CD4-positive, alpha-beta T cell treated with Interleukin-17A for 4 hours (primary cell): ENCODE data around the gene BLM.
"Not testable (repeated sequence)": the region's sequence is repeated elsewhere in the genome, so short reads cannot be mapped to it uniquely, and the experiment has no call there.

Experiments
- DNase-seq: peaks from one replicate; pipeline ENCODE4 v3.0.0-alpha.2; 2020; ENCODE audit warnings: mixed read lengths

The BLM gene

GRCh38 chr15:90716976-90717821 is at the start of gene BLM:
Gene BLM, plus strand, starts transcription at chr15:90717346. Its CDS starts 30,047 bp downstream, at chr15:90747393.
- peak; percentile 96 for DNase-seq

DNA sequence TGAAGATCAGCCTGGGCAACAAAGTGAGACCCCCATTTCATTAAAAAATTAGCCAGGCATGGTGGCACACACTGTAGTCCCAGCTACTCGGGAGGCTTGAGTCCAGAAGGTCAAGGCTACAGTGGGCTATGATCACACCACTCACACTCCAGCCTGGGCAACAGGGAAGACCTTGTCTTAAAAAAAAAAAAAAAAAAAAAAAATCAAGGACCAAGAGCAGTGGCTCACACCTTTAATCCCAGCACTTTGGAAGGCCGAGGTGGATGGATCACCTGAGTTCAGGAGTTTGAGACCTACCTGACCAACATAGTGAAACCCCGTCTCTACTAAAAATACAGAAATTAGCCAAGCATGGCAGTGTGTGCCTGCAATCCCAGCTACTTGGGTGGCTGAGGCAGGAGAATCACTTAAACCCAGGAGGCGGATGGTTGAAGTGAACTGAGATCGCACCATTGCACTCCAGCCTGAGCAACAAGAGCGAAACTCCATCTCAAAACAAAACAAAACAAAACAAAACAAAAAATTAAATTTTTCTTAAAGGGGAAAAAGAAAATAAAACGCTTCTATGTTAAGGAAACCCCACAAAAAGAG is 49.3 kb upstream of the BLM start:
- DNase-seq: not testable (repeated sequence)

- not testable (repeated sequence) for DNase-seq
These were observed 46.5 kb upstream of the BLM start for GRCh38 chr15:90670631-90671030.

DNA sequence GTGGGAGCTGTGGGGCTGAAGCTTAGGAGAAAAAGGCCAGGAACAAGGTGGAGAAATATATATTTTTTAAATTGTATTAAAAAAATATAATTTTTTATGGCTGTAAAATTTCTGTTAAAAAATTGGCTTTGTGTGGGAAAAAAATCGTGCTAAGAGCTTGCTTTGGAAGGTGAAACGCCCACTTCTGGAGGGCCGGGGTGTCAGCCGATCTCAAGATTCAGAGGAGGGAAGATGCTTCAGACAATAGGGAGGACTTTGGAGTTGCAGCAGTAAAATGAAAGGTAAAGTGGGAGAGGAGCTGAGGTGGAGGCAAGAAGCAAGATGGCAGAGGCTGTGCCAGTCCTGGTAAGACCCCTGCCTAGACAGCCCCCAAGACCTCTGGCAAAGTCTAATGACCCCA is 45.9 kb upstream of the BLM start:
- DNase-seq: no peak

DNA sequence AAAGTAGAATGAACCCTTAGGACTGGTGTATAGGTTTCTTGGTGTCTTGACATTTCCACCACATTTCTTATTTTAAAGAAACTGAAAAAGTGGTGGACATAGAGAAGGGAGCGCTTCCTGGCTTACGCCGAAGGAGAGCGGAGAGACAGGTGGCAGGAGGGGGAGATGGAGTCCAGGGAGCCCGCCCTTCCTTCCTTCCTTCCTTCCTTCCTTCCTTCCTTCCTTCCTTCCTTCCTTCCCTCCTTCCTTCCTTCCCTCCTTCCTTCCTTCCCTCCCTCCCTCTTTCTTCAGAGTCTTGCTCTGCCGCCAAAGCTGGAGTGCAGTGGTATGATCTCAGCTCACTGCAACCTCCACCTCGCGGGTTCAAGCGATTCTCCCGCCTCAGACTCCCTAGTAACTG is 43.8 kb upstream of the BLM start:
- DNase-seq: not testable (repeated sequence)

DNA sequence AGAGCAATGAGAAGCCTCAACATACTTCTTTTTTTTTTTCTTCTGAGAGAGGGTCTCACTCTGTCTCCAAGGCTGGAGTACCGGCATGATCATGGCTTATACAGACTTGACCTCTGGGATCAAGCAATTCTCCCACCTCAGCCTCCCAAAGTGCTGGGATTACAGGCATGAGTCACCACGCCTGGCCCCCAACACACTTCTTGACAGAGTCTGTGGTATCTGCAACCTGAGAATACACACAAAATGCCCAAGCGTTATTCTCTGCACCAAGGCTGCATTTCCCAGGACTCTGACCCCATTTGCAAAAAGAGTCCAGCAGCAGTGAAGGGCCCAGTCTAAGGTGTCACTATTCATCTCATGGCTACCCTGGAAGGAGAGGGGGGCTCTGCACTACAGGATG is 42.7 kb upstream of the BLM start:
- DNase-seq: no peak

DNA sequence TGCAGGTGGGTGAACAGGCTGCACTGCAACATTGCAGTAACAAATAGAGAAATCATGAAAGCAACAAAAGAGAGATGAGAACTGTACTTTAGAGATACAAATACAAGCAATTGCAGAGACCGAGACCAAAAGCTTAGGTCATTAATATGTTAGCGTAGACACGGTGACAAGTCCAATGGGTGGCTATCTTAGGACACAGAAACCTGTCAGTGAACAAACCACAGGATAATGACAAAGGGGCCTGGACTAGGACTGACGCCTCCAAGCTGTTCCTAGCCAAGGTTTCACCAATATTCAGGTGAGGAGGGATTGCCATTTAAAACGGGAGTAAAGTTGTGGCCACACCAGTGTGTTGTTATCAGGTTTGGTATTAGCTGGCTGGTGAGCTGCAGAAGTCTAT is 41.7 kb upstream of the BLM start:
- DNase-seq: no peak

DNA sequence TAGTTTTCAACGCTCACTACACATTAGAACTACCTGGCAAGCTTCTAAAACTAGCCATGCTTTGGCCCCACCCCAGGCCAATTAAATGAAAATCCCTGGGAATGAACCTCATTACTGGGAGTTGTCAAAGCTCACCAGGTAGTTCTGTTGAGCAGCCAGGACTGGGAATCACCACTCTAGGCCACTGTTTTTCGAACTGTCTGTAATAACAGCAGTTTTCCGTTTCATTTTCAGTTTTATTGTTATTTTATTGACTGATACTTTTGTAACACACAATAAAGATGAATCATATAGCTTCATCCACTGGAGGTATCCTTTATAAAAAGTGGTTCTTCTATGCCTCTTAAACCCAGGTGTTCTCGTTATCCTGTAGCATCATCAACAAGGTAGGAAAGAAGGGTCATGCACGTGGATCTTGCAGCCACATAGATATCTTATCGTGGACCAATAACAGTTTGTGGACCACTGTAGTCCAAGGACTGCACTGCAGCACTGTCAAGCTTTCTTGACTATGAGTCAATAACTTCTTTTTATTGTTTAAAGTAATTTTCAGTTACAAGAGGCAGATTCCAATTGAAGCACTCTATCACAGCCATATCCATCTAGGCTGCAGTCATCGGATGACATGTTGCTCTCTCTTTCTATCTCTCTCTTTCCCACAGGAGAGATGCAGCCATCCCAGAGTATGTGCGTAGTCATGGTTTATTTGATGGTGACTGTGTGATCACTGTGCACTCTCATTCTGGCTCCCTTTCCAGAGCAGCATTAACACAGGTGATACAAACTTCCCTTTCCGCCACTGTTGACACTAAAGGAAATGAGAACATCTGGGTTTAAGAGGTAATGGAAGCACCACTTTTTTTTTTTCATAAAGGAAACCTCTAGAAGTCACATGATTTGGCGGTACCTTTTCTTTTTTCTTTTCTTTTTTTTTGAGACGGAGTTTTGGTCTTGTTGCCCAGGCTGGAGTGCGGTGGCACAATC is 39.0 kb upstream of the BLM start:
- peak; percentile 27 for DNase-seq

DNA sequence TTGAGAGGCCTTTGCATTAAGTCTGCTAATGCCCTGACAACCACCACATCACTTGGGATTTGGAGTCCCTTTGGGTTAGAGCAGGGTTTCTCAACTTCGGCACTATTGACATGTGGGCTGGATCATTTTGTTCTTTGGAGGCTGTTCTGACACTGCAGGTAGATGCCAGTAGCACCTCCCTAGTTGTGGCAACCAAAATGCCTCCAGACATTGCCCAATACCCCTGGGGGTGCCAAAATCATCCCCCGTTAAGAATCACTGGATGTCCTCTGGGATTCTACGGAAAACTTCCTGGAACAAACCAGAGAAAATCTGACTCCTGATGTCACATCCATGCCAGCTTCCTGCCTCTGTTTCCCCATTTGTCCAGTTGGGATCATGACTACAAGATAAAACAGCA is 37.2 kb upstream of the BLM start:
- DNase-seq: no peak

- no peak for DNase-seq
These were observed 36.7 kb upstream of the BLM start for GRCh38 chr15:90680371-90680935.

GRCh38 chr15:90681056-90681455 is 36.1 kb upstream of the BLM start:
- DNase-seq: no peak

DNA sequence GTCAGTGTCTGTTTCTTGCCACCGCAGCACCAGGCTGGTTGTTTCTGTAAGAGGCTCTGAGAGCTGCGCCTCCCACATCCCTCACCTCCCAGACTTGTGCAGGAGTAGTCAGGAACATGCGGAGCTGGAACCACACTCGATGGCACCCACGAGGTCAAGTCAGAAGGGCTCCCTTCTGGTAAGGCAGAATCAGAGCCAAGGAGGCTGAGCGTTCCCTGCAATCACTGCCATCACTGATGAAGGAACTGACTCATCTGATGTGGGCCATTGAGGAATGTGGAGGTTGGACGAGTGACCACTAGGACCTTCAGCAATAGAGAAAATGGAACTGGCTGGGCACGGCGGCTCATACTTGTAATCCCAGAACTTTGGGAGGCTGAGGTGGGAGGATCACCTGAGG is 35.7 kb upstream of the BLM start:
- no peak for DNase-seq

DNA sequence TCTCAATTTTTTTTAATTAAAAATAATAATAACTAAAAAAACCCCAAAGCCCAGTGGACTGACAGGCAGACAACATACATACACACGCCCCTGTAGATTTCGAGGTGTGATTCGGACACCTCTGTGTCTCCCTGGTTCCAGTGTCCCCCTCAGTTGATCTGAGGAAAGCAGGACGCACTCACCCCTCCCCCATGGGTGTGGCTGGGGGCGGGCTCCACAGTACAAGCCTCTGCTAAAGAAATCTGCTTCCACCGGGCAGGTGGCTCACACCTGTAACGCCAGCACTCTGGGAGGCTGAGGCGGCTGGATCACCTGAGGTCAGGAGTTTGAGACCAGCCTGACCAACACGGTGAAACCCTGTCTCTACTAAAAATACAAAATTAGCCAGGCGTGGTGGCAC is 33.8 kb upstream of the BLM start:
- no peak for DNase-seq

- no peak for DNase-seq
These were observed 33.3 kb upstream of the BLM start for GRCh38 chr15:90683876-90684275.

GRCh38 chr15:90684281-90684680 is 32.9 kb upstream of the BLM start:
- no peak for DNase-seq

- no peak for DNase-seq
These were observed 31.3 kb upstream of the BLM start for GRCh38 chr15:90685591-90686434.

DNA sequence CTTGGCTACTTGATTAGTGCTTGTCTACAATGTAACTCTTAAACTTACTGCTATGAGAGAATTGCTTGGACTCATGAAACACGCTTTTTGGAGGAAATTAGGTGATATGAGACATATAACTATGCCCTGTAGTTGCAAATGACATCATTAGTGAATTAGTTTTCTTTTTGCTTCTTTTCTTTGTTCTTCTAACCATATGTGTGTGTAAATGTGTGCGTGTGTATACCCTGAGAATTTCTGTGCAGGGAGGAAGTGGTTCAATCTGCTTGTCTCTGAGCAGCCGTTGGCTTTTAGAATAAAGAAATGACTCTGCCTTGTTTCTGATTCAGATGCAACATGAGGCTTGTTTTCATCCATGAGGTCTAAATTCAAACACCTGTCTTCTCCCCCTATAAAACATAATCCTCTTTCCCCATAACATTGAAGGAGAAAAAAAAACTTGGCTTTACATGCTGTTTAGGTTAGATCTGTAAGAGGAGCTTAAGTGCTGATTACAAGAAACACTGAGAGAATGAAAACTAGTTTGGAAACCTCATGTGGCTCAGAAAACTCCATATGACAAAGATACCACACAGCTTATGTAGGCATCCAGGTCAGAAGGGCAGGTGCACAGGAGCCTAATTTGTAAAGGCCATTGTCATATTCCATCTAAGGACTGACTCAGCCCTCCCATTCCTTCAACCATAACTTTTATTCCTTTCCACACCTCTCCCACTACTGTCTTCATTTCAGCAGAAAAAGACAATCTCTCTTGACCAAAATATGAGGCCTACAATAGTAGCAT is 30.5 kb upstream of the BLM start:
- DNase-seq: peak; percentile 36

GRCh38 chr15:90689326-90689961 is 27.7 kb upstream of the BLM start:
- not testable (repeated sequence) for DNase-seq

DNA sequence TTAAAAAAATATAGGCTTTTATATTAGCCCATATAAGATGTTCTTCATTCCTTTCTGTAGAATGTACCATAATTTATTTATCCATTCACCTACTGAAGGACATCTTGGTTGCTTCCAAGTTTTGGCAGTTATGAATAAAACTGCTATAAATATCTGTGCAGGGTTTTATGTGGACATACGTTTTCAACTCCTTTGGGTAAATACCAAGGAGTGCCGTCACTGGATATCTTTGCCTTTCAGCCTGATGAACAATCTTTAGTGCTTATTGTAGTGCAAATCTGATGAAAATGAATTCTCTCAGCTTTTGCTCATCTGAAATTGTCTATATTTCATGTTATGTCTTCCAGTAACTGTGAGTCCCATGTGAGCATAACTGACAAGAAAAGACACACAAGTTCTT is 26.6 kb upstream of the BLM start:
- no peak for DNase-seq

DNA sequence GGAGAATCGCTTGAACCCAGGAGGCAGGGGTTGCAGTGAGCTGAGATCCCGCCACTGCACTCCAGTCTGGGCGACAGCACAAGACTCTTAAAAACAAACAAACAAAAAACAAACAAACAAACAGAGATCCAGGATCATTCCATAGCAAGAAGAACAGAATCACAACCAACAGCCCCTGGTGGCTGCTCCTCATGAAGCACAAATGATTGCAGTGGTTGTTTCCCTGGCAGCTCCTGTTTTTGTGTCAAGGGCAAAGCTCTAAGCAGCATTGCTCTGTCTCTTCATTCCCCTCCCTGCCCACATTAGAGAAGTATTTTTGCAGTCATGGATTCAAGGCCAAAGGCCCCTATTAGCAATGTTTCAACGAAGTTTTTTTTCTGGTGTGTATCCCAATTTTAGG is 25.8 kb upstream of the BLM start:
- DNase-seq: no peak
